BJ (cell line): Measurements from ENCODE around the gene BRS3. TPM values are rescaled to one million over a fixed set of nuclear protein-coding genes. Genes with fewer than 3 reads are reported as not detected.

Experiments
- CTCF ChIA-PET: fragments of 350-600 bp; formaldehyde crosslinking; extraction: SDS; loops from one replicate; lab custom pipeline; 2021; ENCODE audit warnings: antibody characterized with exemption, inconsistent platforms; lab: Yijun Ruan, JAX
- POLR2A ChIA-PET: fragments of 300-600 bp; sonication (Branson Sonifier 250); formaldehyde crosslinking; extraction: SDS; loops from one replicate; lab custom pipeline; 2021; ENCODE audit warnings: antibody characterized with exemption; lab: Charles Lee
- DNase-seq: peaks from one replicate; pipeline ENCODE4 v3.0.0-alpha.2; 2011; ENCODE audit warnings: low read depth
- H3K27me3 ChIP-seq: 2 replicates; pipeline ENCODE4 v1.6.0; 2011; ENCODE audit warnings: low read length; ENCODE audit not compliant: control insufficient read depth, insufficient read depth
- H3K36me3 ChIP-seq: 2 replicates; pipeline ENCODE4 v1.5.1; 2011; ENCODE audit warnings: low read length; ENCODE audit not compliant: control insufficient read depth, insufficient read depth
- H3K4me3 ChIP-seq: 2 replicates; pipeline ENCODE4 v1.5.1; 2011; ENCODE audit warnings: low read depth, mild to moderate bottlenecking, control low read depth, low read length
- polyA plus RNA-seq: library from polyadenylated mRNA; depleted of rRNA; stranded (reverse); fragments of >200 nt; gene quantifications from 2 replicates; pipeline ENCODE4 v1.2.3, GENCODE V29; 2011
- TF ChIP-seq, protein P1 (sequence below): IDR thresholded peaks from 2 replicates; pipeline ENCODE4 v1.5.1; 2011; ENCODE audit warnings: low read depth, mild to moderate bottlenecking, control low read depth, inconsistent platforms, low read length, moderate library complexity; ENCODE audit not compliant: insufficient read depth

The BRS3 gene
- polyA plus RNA-seq, 1 experiment: not detected

DNA sequence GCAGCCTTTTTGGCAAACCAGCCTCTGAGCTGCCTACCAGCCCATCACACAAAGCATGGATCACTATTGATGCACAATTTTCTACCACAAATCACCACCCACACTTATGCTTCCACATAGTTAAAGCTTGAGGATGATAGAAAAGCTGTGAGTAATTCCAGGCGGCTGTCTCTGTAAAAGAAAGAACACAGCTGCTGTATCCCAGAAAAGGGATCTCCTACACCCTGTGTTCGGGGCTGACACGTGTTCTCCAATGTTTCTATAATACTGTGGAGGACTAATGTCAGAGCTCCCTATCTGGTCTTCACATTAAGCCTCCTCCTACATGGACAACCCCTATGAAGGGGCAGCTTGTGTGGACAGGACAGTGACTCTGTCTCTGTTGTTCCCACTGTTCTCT lies 12.5 kb upstream of the BRS3 start:
- POLR2A ChIA-PET: no interaction called here
- no peak for DNase-seq
- CTCF ChIA-PET: no interaction called here
- TF ChIP-seq, protein P1, sequence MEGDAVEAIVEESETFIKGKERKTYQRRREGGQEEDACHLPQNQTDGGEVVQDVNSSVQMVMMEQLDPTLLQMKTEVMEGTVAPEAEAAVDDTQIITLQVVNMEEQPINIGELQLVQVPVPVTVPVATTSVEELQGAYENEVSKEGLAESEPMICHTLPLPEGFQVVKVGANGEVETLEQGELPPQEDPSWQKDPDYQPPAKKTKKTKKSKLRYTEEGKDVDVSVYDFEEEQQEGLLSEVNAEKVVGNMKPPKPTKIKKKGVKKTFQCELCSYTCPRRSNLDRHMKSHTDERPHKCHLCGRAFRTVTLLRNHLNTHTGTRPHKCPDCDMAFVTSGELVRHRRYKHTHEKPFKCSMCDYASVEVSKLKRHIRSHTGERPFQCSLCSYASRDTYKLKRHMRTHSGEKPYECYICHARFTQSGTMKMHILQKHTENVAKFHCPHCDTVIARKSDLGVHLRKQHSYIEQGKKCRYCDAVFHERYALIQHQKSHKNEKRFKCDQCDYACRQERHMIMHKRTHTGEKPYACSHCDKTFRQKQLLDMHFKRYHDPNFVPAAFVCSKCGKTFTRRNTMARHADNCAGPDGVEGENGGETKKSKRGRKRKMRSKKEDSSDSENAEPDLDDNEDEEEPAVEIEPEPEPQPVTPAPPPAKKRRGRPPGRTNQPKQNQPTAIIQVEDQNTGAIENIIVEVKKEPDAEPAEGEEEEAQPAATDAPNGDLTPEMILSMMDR: no peak
- no peaks in the 10 kb centered on the region for H3K27me3 ChIP-seq
- H3K36me3 ChIP-seq: no peaks in the 10 kb centered on the region
- H3K4me3 ChIP-seq: no peak overlapping the region

DNA sequence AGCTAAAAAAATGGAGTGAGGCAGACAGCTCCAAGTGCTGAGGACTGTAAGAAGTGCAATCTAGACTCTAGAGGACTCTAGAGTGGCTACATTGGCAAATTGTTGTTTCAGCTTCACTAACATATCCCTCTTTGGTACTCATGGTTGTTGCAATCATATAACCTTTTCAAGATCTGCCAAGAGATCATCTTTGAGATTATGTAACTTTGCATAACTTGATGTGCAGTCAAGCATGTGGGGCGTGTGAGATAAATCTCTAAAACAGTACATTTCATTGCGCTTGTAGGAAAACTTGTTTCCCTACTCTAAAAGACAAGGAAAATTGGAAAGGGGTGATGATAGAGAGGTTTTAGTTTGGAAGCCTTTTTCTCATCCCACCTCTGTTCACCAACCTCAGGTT lies 11.2 kb upstream of the BRS3 start:
- ChIA-PET CTCF (no interaction called here), POLR2A (no interaction called here)
- no peak for DNase-seq
- no peak overlapping the region for H3K4me3 ChIP-seq
- TF ChIP-seq, protein P1: no peak
- no peaks in the 10 kb centered on the region for H3K27me3 ChIP-seq
- no peaks in the 10 kb centered on the region for H3K36me3 ChIP-seq

DNA sequence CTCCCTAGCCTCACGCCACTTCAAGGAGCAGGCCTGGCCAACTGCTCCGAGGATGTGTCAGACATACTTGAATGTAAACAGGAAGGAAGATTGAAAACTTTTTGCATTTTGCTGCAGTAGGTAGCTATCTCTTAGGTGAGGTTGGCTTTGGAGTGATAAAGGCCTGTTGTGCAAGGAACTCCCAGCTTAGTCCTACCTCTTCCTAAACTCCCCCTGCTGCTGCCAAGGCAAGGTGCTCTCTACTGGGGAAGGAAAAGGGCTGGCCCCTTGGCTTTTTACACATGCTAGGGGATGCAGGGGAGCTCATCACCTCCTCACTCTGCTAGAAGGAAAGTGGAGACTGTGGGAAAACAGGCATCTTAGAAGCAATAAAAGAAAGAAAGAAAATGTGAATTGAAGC lies 10.7 kb upstream of the BRS3 start:
- no peak for DNase-seq
- H3K4me3 ChIP-seq: no peak overlapping the region
- TF ChIP-seq, protein P1: no peak
- H3K36me3 ChIP-seq: no peaks in the 10 kb centered on the region
- CTCF ChIA-PET: no interaction called here
- POLR2A ChIA-PET: no interaction called here
- H3K27me3 ChIP-seq: no peaks in the 10 kb centered on the region

DNA sequence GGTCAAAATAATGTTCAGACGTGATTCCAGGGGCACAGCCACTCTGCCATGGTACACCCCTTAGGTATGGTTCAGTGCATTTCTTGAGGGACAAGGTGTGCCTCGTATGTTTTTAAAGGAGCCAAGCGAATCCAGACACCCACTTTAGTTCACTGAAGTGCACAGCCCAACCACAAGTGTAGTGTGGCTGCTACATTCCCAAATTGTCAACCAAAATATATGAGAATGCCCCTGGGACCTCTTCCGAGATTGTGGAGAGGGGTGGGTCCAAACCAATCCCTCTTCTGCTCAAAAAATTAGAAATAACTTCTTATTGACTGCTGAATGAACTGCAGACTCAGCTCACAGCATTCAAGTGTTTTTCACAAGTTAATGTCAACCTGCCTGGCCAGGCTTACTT lies 7.4 kb upstream of the BRS3 start:
- no peak for DNase-seq
- POLR2A ChIA-PET: no interaction called here
- CTCF ChIA-PET: no interaction called here
- no peaks in the 10 kb centered on the region for H3K36me3 ChIP-seq
- no peaks in the 10 kb centered on the region for H3K27me3 ChIP-seq
- H3K4me3 ChIP-seq: no peak overlapping the region
- TF ChIP-seq, protein P1: no peak

DNA sequence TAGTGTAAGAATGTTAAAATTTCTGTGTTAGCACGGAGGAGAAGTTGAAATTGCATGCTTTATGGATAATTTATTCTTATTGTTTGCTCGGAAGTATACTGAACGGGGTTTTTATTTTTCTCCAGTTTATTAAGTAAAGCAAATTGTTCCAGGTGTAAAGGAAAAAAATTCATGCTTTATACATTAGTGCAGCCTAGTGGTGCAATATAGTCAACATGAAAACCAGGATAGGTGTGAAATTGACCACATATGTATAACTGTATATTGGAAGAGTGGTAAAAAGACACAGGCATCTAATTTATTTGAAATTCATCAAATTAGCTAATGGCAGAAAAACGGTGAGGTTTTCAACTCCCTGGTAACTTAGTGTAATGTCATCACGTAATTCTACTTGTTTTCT lies 959 bp downstream of the BRS3 start:
- H3K4me3 ChIP-seq: no peak overlapping the region
- CTCF ChIA-PET: no interaction called here
- 0 out of 2 replicates have a peak, but pooled peaks cover 4% of the 10 kb centered on the region for H3K27me3 ChIP-seq
- no peak for DNase-seq
- POLR2A ChIA-PET: no interaction called here
- H3K36me3 ChIP-seq: no peaks in the 10 kb centered on the region
- TF ChIP-seq, protein P1: no peak
